HL-60 (cell line): ENCODE data around the gene SPI1.
A peak's percentile ranks its signal among the peaks of the same experiment; 100 is the strongest.

Source experiments
- DNase-seq, 2 experiments: peaks; one replicate each; pipeline ENCODE4 v3.0.0-alpha.2; 2010 to 2020; ENCODE audit warnings: low read depth in 1 of 2, low spot score in 1 of 2
- H3K27ac ChIP-seq: fragments of 250-450 bp; sonication (Bioruptor Pico); replicated peaks from 2 replicates; pipeline ENCODE4 v1.5.1; 2020; ENCODE audit warnings: mild to moderate bottlenecking, moderate library complexity
- H3K27me3 ChIP-seq: fragments of 250-450 bp; sonication (Bioruptor Pico); 2 replicates; pipeline ENCODE4 v1.5.1; 2021; ENCODE audit warnings: mild to moderate bottlenecking, moderate library complexity; ENCODE audit not compliant: insufficient read depth, poor library complexity, severe bottlenecking
- H3K4me3 ChIP-seq: replicated peaks from 2 replicates; pipeline ENCODE4 v1.5.1; 2011; ENCODE audit warnings: mild to moderate bottlenecking, control low read depth, low read length; ENCODE audit not compliant: insufficient read depth
- GABPA ChIP-seq: IDR thresholded peaks from 2 replicates; pipeline ENCODE4 v1.6.1; 2012; ENCODE audit warnings: low read depth
- POLR2AphosphoS5 ChIP-seq: IDR thresholded peaks from 2 replicates; pipeline ENCODE4 v1.6.1; 2012; ENCODE audit warnings: low read depth
- SPI1 ChIP-seq: IDR thresholded peaks from 2 replicates; pipeline ENCODE4 v1.6.1; 2012; ENCODE audit warnings: low read depth, mild to moderate bottlenecking, borderline replicate concordance
- TF ChIP-seq, protein P1 (sequence below): IDR thresholded peaks from one replicate; pipeline ENCODE4 v1.5.1; 2011; ENCODE audit warnings: low read length, control low read depth, inconsistent platforms; ENCODE audit not compliant: insufficient read depth
- TF ChIP-seq, protein P2 (sequence below): IDR thresholded peaks from 2 replicates; pipeline ENCODE4 v1.6.1; 2012; ENCODE audit warnings: low read depth; ENCODE audit not compliant: insufficient replicate concordance

SPI1 gene

DNA sequence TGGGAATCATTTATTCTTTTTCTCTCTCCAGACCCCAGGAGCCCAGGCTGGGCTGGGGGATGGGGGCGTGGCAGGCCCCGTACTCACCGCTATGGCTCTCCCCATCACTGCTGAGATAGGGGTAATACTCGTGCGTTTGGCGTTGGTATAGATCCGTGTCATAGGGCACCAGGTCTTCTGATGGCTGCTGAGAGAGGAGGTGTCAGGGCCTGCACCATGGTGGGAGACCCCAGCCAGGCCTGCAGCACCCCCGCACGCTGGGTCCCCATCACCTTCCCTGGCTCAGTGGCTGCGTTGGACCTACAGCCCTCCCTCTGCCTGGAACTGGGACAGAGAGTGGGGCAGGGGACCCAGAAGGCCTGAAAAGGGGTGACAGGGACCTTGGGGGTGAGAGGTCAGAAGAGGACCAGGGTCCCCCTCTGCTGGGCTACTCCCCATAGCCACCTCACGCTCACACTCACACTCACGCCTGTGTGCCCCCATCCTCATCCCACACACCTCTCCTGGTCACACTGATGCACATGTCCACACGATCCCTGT lies 2.7 kb downstream of the SPI1 start:
- H3K4me3 ChIP-seq, result peak overlapping the region; percentile 80
- TF ChIP-seq, protein P1, sequence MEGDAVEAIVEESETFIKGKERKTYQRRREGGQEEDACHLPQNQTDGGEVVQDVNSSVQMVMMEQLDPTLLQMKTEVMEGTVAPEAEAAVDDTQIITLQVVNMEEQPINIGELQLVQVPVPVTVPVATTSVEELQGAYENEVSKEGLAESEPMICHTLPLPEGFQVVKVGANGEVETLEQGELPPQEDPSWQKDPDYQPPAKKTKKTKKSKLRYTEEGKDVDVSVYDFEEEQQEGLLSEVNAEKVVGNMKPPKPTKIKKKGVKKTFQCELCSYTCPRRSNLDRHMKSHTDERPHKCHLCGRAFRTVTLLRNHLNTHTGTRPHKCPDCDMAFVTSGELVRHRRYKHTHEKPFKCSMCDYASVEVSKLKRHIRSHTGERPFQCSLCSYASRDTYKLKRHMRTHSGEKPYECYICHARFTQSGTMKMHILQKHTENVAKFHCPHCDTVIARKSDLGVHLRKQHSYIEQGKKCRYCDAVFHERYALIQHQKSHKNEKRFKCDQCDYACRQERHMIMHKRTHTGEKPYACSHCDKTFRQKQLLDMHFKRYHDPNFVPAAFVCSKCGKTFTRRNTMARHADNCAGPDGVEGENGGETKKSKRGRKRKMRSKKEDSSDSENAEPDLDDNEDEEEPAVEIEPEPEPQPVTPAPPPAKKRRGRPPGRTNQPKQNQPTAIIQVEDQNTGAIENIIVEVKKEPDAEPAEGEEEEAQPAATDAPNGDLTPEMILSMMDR, result no peak
- TF ChIP-seq GABPA (no peak), SPI1 (no peak), POLR2AphosphoS5 (no peak)
- TF ChIP-seq, protein P2, sequence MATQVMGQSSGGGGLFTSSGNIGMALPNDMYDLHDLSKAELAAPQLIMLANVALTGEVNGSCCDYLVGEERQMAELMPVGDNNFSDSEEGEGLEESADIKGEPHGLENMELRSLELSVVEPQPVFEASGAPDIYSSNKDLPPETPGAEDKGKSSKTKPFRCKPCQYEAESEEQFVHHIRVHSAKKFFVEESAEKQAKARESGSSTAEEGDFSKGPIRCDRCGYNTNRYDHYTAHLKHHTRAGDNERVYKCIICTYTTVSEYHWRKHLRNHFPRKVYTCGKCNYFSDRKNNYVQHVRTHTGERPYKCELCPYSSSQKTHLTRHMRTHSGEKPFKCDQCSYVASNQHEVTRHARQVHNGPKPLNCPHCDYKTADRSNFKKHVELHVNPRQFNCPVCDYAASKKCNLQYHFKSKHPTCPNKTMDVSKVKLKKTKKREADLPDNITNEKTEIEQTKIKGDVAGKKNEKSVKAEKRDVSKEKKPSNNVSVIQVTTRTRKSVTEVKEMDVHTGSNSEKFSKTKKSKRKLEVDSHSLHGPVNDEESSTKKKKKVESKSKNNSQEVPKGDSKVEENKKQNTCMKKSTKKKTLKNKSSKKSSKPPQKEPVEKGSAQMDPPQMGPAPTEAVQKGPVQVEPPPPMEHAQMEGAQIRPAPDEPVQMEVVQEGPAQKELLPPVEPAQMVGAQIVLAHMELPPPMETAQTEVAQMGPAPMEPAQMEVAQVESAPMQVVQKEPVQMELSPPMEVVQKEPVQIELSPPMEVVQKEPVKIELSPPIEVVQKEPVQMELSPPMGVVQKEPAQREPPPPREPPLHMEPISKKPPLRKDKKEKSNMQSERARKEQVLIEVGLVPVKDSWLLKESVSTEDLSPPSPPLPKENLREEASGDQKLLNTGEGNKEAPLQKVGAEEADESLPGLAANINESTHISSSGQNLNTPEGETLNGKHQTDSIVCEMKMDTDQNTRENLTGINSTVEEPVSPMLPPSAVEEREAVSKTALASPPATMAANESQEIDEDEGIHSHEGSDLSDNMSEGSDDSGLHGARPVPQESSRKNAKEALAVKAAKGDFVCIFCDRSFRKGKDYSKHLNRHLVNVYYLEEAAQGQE, result no peak

DNA sequence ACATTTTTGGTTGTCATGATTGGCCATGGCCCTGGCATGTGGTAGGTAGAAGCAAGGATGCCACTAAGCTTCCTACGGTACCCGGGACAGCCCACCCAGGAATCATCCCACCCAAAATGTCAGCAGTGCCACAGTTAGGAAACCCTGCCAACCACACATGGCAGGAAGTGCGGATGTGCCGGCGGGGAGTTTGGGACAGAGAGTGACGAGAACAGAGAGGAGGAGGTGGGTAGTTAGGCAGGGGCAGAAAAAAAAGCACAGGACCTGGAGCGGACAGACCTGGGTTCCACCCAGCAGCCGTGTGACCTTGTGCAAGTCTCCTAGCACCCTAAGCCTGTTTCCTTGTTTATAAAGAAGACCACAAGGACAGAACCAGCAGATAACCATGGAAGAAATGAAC lies 3.3 kb downstream of the SPI1 start:
- peak in 1 of 2 experiments; percentile 52 for DNase-seq
- peak overlapping the region; percentile 80 for H3K4me3 ChIP-seq
- TF ChIP-seq POLR2AphosphoS5, result 0 out of 2 replicates have a peak, but pooled peaks have one; percentile 10
- TF ChIP-seq SPI1, result no peak
- H3K27me3 ChIP-seq, result no peaks in the 10 kb centered on the region
- peak overlapping the region; percentile 100 for H3K27ac ChIP-seq

More for the DNA sequence above, 2.7 kb downstream of the SPI1 start:
- Histone ChIP-seq H3K27ac (peak overlapping the region; percentile 100), H3K27me3 (no peaks in the 10 kb centered on the region)
- DNase-seq, result no peak

DNA sequence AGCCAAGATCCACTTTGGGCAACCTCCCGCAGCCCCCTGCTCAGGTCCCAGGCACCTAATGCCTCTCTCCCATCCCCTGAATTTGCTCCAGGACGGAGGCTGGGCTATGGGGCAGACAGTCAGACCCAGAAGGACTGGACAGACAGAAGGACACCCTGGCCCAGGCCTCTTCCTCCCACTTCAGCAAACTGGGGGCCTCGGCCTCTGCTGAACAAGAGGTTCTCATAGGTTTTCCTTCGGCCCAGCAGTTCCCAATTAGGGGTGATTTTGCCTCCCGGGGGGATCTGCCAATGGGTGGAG lies 3.7 kb downstream of the SPI1 start:
- no peak for DNase-seq
- Histone ChIP-seq H3K27ac (peak overlapping the region; percentile 100), H3K27me3 (no peaks in the 10 kb centered on the region), H3K4me3 (peak overlapping the region; percentile 80)
- TF ChIP-seq SPI1 (no peak), POLR2AphosphoS5 (peak; percentile 53), GABPA (no peak)
- TF ChIP-seq, protein P1, result no peak
- TF ChIP-seq, protein P2, result no peak

DNA sequence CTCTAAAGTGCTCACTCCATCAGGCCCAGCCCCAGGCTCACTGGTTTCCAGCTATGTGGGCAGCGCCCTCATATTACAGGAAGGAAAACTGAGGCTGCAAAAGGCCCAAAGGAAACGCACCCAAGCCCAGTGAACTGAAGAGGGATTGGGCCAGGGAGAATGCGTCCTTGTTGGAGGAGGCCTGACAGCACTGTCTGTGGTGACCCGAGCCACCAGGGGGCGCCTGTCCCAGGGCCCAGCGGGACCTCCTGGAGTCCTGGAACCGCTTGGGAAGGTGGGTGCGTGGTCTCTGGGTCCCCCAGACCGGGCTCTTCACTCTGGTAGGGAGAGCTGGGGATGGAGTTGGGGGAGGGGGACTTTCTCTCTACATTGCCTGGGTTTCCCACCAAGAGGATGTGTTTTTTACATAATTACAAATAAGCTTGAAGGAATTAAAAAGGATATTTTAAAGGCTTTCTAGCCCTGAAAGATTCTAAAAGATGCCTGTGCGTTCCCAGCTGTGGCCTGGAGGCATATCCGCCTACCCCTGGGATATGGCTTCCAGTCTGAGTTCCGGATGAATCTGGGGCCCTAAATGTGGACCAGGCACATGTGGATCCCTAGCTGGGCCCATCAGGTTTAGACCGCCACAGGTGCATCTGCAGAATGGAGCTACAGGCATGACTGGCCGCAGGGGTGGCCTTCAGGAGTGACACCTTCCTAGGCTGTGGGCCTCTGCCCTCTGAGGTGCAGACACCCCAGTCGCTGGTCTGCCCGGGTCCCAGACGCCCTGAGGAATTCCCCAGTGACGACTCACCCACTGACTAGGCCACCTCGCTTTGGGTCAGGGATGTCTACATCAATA lies 4.2 kb downstream of the SPI1 start:
- peak in 1 of 2 experiments; percentile 83 for DNase-seq
- TF ChIP-seq, protein P1, result peak; percentile 71
- TF ChIP-seq SPI1, result no peak
- no peaks in the 10 kb centered on the region for H3K27me3 ChIP-seq
- peak overlapping the region; percentile 100 for H3K27ac ChIP-seq
- peak overlapping the region; percentile 80 for H3K4me3 ChIP-seq
